Esophagus muscularis mucosa (tissue), 4 donors: Measurements from ENCODE around the gene SCO2. TPM values are rescaled to one million over a fixed set of nuclear protein-coding genes. Genes with fewer than 3 reads are reported as not detected.

Source experiments
- DNase-seq: peaks from one replicate; pipeline ENCODE4 v3.0.0-alpha.2; 2017; ENCODE audit errors: extremely low spot score
- H3K27ac ChIP-seq, 4 donors: fragments of 200-600 bp; sonication (generic); replicated peaks in 1 of 4; 1 replicate in 3 of 4; 2 replicates in 1 of 4; pipeline ENCODE4 v1.5.1; 2016 to 2019; ENCODE audit warnings: mild to moderate bottlenecking in 1 of 4
- H3K27me3 ChIP-seq, 4 donors: fragments of 200-600 bp; sonication (generic); one replicate each; pipeline versions ENCODE4 v1.5.1 to v1.6.0; 2016 to 2019
- H3K36me3 ChIP-seq, 4 donors: fragments of 200-600 bp; sonication (generic); one replicate each; pipeline ENCODE4 v1.5.1; 2016 to 2019
- H3K4me1 ChIP-seq, 4 donors: fragments of 200-600 bp; sonication (generic); one replicate each; pipeline ENCODE4 v1.5.1; 2016 to 2019
- H3K4me3 ChIP-seq, 4 donors: fragments of 200-600 bp; sonication (generic); 1 replicate in 2 of 4; 2 replicates in 2 of 4; pipeline ENCODE4 v1.5.1; 2016 to 2019; ENCODE audit warnings: mild to moderate bottlenecking in 4 of 4, moderate library complexity in 1 of 4
- H3K9me3 ChIP-seq, 4 donors: fragments of 200-600 bp; sonication (generic); 1 replicate in 3 of 4; 2 replicates in 1 of 4; pipeline ENCODE4 v1.5.1; 2016 to 2019
- CTCF ChIP-seq, 3 experiments: fragments of 200-600 bp in 2 of 3; fragments of 450-650 bp in 1 of 3; sonication (generic) in 2 of 3; IDR thresholded peaks; one replicate each; pipeline ENCODE4 v1.5.1; 2017 to 2019; ENCODE audit warnings: antibody characterized with exemption in 3 of 3, mild to moderate bottlenecking in 2 of 3, moderate library complexity in 1 of 3
- EP300 ChIP-seq: sonication (generic); formaldehyde crosslinking; IDR thresholded peaks from one replicate; pipeline ENCODE4 v1.6.1; 2017; ENCODE audit warnings: antibody characterized with exemption
- POLR2A ChIP-seq: fragments of 450-650 bp; IDR thresholded peaks from one replicate; pipeline ENCODE4 v1.6.1; 2017; ENCODE audit warnings: antibody characterized with exemption, moderate library complexity, mild to moderate bottlenecking, low read depth
- POLR2AphosphoS5 ChIP-seq, 2 donors: sonication (generic); formaldehyde crosslinking; IDR thresholded peaks; one replicate each; pipeline ENCODE4 v1.6.1; 2017; ENCODE audit warnings: antibody characterized with exemption in 2 of 2
- WGBS: methylation state at CpG from one replicate; pipeline ENCODE4 v1.1.5; 2018; 5-methylcytosine and 5-hydroxymethylcytosine counted together
- intact Hi-C: fragments of 100-400 bp; cut with DNase I; formaldehyde crosslinking; loops from one replicate; pipeline ENCODE4 v1.15.1; 2023
- total RNA-seq, 4 donors: library from RNA; depleted of rRNA; stranded (reverse); fragments of >200 nt; gene quantifications; one replicate each; pipeline versions ENCODE4 v1.1.0 to v1.2.1, GENCODE V29; 2016

SCO2 gene
- total RNA-seq, 4 donors from 2014 or later = 3.1 to 5.1 TPM; not detected in 2

DNA sequence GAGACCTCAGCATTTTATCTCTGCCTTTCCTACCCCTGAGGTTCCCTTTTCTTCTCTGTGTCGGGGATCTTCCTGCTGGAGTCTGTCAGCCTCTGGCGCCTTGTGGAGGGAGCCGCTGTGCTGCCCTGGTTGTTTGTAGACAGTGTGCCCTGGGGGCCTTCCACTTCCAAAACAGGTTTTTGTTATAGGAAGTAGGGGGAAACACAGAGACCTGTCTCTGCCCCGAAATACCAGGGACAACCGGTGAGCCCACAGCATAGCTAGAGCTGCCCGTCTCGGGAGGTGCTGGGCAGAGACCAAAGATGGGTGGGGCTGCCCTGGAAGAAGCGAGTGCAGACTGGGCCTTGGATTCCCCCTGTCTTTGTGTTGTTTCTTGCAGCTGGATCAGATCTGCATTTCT lies 9.3 kb downstream of the SCO2 start:
- WGBS = 81% methylated on average over 8 of the region's 8 CpGs
- H3K27me3 ChIP-seq = no peaks in the 10 kb centered on the region
- H3K36me3 ChIP-seq = peaks cover 22 to 71% (median 57%) of the 10 kb centered on the region in 4 donors
- TF ChIP-seq POLR2AphosphoS5 (IDR thresholded peaks at IDR 0.05) = no peak
- no peak for TF ChIP-seq CTCF (IDR thresholded peaks at IDR 0.05)
- no peak for TF ChIP-seq EP300
- no peak for TF ChIP-seq POLR2A
- H3K9me3 ChIP-seq = no peaks in the 10 kb centered on the region
- no peak overlapping the region for H3K4me3 ChIP-seq
- peaks cover 0 to 6% (median 0%) of the 10 kb centered on the region in 4 donors for H3K4me1 ChIP-seq
- no peak for DNase-seq
- no peak overlapping the region for H3K27ac ChIP-seq
- intact Hi-C loops = no loop called here

- Histone ChIP-seq H3K27ac (no peak overlapping the region), H3K27me3 (no peaks in the 10 kb centered on the region), H3K4me3 (no peak overlapping the region), H3K4me1 (peaks cover 15 to 22% (median 17%) of the 10 kb centered on the region in 4 donors), H3K36me3 (peaks cover 8 to 51% (median 29%) of the 10 kb centered on the region in 4 donors), H3K9me3 (no peaks in the 10 kb centered on the region)
- TF ChIP-seq POLR2AphosphoS5 (IDR thresholded peaks at IDR 0.05) = no peak
- no peak for TF ChIP-seq POLR2A
- no peak for TF ChIP-seq EP300
- no peak for TF ChIP-seq CTCF (IDR thresholded peaks at IDR 0.05)
- DNase-seq = no peak
- intact Hi-C loops = no loop called here
- 95% methylated on average over 15 of the region's 15 CpGs for WGBS
These were observed 12.2 kb downstream of the SCO2 start for GRCh38 chr22:50513175-50513574.

- no peaks in the 10 kb centered on the region for H3K9me3 ChIP-seq
- no peak for DNase-seq
- peaks cover 27 to 46% (median 38%) of the 10 kb centered on the region in 4 donors for H3K4me1 ChIP-seq
- peak overlapping the region; percentile 87 to 98 (median 95) for H3K4me3 ChIP-seq
- intact Hi-C loops = loop anchor here (2.0 to 5.0 kb wide), 3 partner anchors 16 to 58 kb away; partner anchors contain the start of gene SCO2
- WGBS = 7% methylated on average over 3 of the region's 3 CpGs
- TF ChIP-seq POLR2A = no peak
- TF ChIP-seq POLR2AphosphoS5 (IDR thresholded peaks at IDR 0.05) = no peak
- TF ChIP-seq CTCF (IDR thresholded peaks at IDR 0.05) = no peak
- no peak for TF ChIP-seq EP300
- no peaks in the 10 kb centered on the region for H3K27me3 ChIP-seq
- peaks cover 17 to 39% (median 25%) of the 10 kb centered on the region in 4 donors for H3K36me3 ChIP-seq
- peak overlapping the region; percentile 92 to 98 (median 95) for H3K27ac ChIP-seq
These were observed 16.5 kb downstream of the SCO2 start for GRCh38 chr22:50508897-50509296.

GRCh38 chr22:50507991-50508884 lies 17.2 kb downstream of the SCO2 start, which contains the start of gene NCAPH2:
Gene NCAPH2, plus strand, starts transcription at chr22:50508224. Its CDS starts 114 bp downstream, at chr22:50508338.
- 0% methylated on average over 12 of the region's 76 CpGs for whole genome bisulfite sequencing
- Histone ChIP-seq H3K9me3 (no peaks in the 10 kb centered on the region), H3K36me3 (peaks cover 22 to 45% (median 30%) of the 10 kb centered on the region in 4 donors), H3K4me1 (peaks cover 27 to 46% (median 38%) of the 10 kb centered on the region in 4 donors), H3K27ac (peak within 1 kb of the TSS; percentile 92 to 98 (median 96)), H3K27me3 (no peaks in the 10 kb centered on the region), H3K4me3 (peak within 1 kb of the TSS; percentile 87 to 98 (median 95))
- intact Hi-C loops = loop anchor here (2.0 to 5.0 kb wide), 3 partner anchors 17 to 59 kb away; partner anchors contain the start of gene SCO2
- TF ChIP-seq CTCF (IDR thresholded peaks at IDR 0.05) = peak in 1 of 3 experiments; percentile 26
- peak; percentile 96 to 97 for TF ChIP-seq POLR2AphosphoS5 (IDR thresholded peaks at IDR 0.05)
- no peak for TF ChIP-seq EP300
- TF ChIP-seq POLR2A = peak; percentile 23
- DNase-seq = no peak
